GM23338 (cell line): ENCODE results near the gene ATP6V0E2. TPM values are rescaled to one million over a fixed set of nuclear protein-coding genes. Genes with fewer than 3 reads are reported as not detected.

Experiments
- ATAC-seq: fragments of 200-7000 bp; cut with Tn5 transposase; 3 replicates; pipeline ENCODE4 v1.9.1; 2020
- DNase-seq: peaks from one replicate; pipeline ENCODE4 v3.0.0-alpha.2; 2015; ENCODE audit warnings: low spot score
- H2AFZ ChIP-seq: fragments of 200-600 bp; sonication (generic); 2 replicates; pipeline ENCODE4 v1.8.0; 2016; ENCODE audit warnings: antibody characterized with exemption, mild to moderate bottlenecking, moderate library complexity
- H3F3A ChIP-seq: fragments of 200-600 bp; sonication (generic); replicated peaks from 2 replicates; pipeline ENCODE4 v1.8.0; 2017; ENCODE audit warnings: antibody characterized with exemption, mixed run types, low read depth
- H3K27ac ChIP-seq: fragments of 200-600 bp; sonication (generic); 2 replicates; pipeline ENCODE4 v1.6.1; 2016; ENCODE audit warnings: low read depth
- H3K27me3 ChIP-seq: fragments of 200-600 bp; sonication (generic); 2 replicates; pipeline ENCODE4 v1.8.0; 2016; ENCODE audit warnings: mild to moderate bottlenecking, mixed run types, moderate library complexity; ENCODE audit not compliant: insufficient read depth
- H3K36me3 ChIP-seq: fragments of 200-600 bp; sonication (generic); 2 replicates; pipeline ENCODE4 v1.8.0; 2016; ENCODE audit warnings: mild to moderate bottlenecking; ENCODE audit not compliant: insufficient read depth
- H3K4me1 ChIP-seq: fragments of 200-600 bp; sonication (generic); 2 replicates; pipeline ENCODE4 v1.8.0; 2016; ENCODE audit warnings: mild to moderate bottlenecking, moderate library complexity; ENCODE audit not compliant: insufficient read depth
- H3K4me2 ChIP-seq: fragments of 200-600 bp; sonication (generic); 2 replicates; pipeline ENCODE4 v1.7.1; 2017; ENCODE audit warnings: mixed run types
- H3K4me3 ChIP-seq: fragments of 200-600 bp; sonication (generic); 2 replicates; pipeline ENCODE4 v1.6.1; 2016; ENCODE audit warnings: mixed run types
- H3K79me2 ChIP-seq: fragments of 200-600 bp; sonication (generic); replicated peaks from 2 replicates; pipeline ENCODE4 v1.8.0; 2017; ENCODE audit warnings: mild to moderate bottlenecking; ENCODE audit not compliant: insufficient read depth
- H3K9me2 ChIP-seq: fragments of 200-600 bp; sonication (generic); 2 replicates; pipeline ENCODE4 v1.8.0; 2017; ENCODE audit not compliant: insufficient read depth
- H4K20me1 ChIP-seq: fragments of 200-600 bp; sonication (generic); replicated peaks from 2 replicates; pipeline ENCODE4 v1.8.0; 2017; ENCODE audit warnings: mild to moderate bottlenecking; ENCODE audit not compliant: insufficient read depth
- H3K27ac Mint-ChIP-seq: 2 replicates; pipeline ENCODE4 v1.8.0; 2020; ENCODE audit warnings: inconsistent platforms, mild to moderate bottlenecking, moderate library complexity, mixed read lengths
- H3K27me3 Mint-ChIP-seq: 3 replicates; pipeline ENCODE4 v1.8.0; 2022; ENCODE audit warnings: low read depth, mild to moderate bottlenecking, moderate library complexity, mixed read lengths, inconsistent platforms; ENCODE audit not compliant: insufficient read depth, poor library complexity
- H3K36me3 Mint-ChIP-seq: 3 replicates; pipeline ENCODE4 v1.8.0; 2021; ENCODE audit warnings: low read depth, mild to moderate bottlenecking, inconsistent platforms, moderate library complexity, mixed read lengths
- H3K4me1 Mint-ChIP-seq: 3 replicates; pipeline ENCODE4 v1.8.0; 2020; ENCODE audit warnings: mild to moderate bottlenecking, inconsistent platforms, mixed read lengths
- H3K4me3 Mint-ChIP-seq: 3 replicates; pipeline ENCODE4 v1.8.0; 2021; ENCODE audit warnings: moderate library complexity, mild to moderate bottlenecking, inconsistent platforms, mixed read lengths
- H3K9me3 Mint-ChIP-seq: 3 replicates; pipeline ENCODE4 v1.8.0; 2020; ENCODE audit warnings: moderate library complexity, mild to moderate bottlenecking, inconsistent platforms, mixed read lengths
- CREB1 ChIP-seq: fragments of 250-450 bp; sonication (Bioruptor Pico); IDR thresholded peaks from 2 replicates; pipeline ENCODE4 v1.5.0; 2020; ENCODE audit warnings: low read depth, mild to moderate bottlenecking, moderate library complexity
- EZH2 ChIP-seq: fragments of 200-600 bp; sonication (generic); IDR thresholded peaks from one replicate; pipeline ENCODE4 v1.8.0; 2017; ENCODE audit warnings: antibody characterized with exemption, mild to moderate bottlenecking, low read depth; ENCODE audit not compliant: unreplicated experiment
- EZH2phosphoT487 ChIP-seq: fragments of 200-600 bp; sonication (generic); IDR thresholded peaks from one replicate; pipeline ENCODE4 v1.8.1; 2018; ENCODE audit warnings: antibody characterized with exemption; ENCODE audit not compliant: unreplicated experiment
- JUNB ChIP-seq: IDR thresholded peaks from one replicate; pipeline ENCODE4 v1.6.1; 2016; ENCODE audit warnings: antibody characterized with exemption; ENCODE audit not compliant: unreplicated experiment
- NANOG ChIP-seq: IDR thresholded peaks from 2 replicates; pipeline ENCODE4 v1.6.1; 2016; ENCODE audit warnings: antibody characterized with exemption, borderline replicate concordance
- POLR2AphosphoS5 ChIP-seq: IDR thresholded peaks from 2 replicates; pipeline ENCODE4 v1.6.1; 2016; ENCODE audit warnings: antibody characterized with exemption, low read depth
- STAT1 ChIP-seq: IDR thresholded peaks from one replicate; pipeline ENCODE4 v1.6.1; 2016; ENCODE audit warnings: antibody characterized with exemption; ENCODE audit not compliant: unreplicated experiment
- ZNF114 ChIP-seq: fragments of 250-450 bp; sonication (Bioruptor Pico); IDR thresholded peaks from 2 replicates; pipeline ENCODE4 v1.5.0; 2020; ENCODE audit warnings: mild to moderate bottlenecking, moderate library complexity
- ZNF331 ChIP-seq: fragments of 250-450 bp; sonication (Bioruptor Pico); IDR thresholded peaks from 2 replicates; pipeline ENCODE4 v1.5.0; 2020; ENCODE audit warnings: low read depth, mild to moderate bottlenecking, moderate library complexity
- polyA plus RNA-seq: library from polyadenylated mRNA; unstranded; fragments of >200 nt; fragmentation: Nextera tagmentation; extraction: Ambion mirVana; gene quantifications from 2 replicates; pipeline ENCODE4 v1.2.1, GENCODE V29; 2016
- total RNA-seq: library from RNA; depleted of rRNA; stranded (reverse); fragments of >200 nt; shearing (Covaris generic); gene quantifications from 2 replicates; pipeline ENCODE4 v1.2.3, GENCODE V29; 2014
- TF ChIP-seq, protein P1 (sequence below), 2 experiments: fragments of 200-600 bp in 1 of 2; sonication (generic) in 1 of 2; conservative IDR thresholded peaks; 2 replicates each; pipeline versions ENCODE4 v1.5.1 to v1.6.1; 2016 to 2017; ENCODE audit warnings: antibody characterized with exemption in 2 of 2, low read depth in 2 of 2, mild to moderate bottlenecking in 2 of 2, moderate library complexity in 1 of 2
- TF ChIP-seq, protein P2 (sequence below): fragments of 250-450 bp; sonication (Bioruptor Pico); IDR thresholded peaks from 2 replicates; pipeline ENCODE4 v1.5.0; 2020; ENCODE audit warnings: mild to moderate bottlenecking, moderate library complexity
- TF ChIP-seq, protein P3 (sequence below): IDR thresholded peaks from one replicate; pipeline ENCODE4 v1.6.1; 2018; ENCODE audit warnings: antibody characterized with exemption; ENCODE audit not compliant: unreplicated experiment
- TF ChIP-seq, protein P4 (sequence below): IDR thresholded peaks from 2 replicates; pipeline ENCODE4 v1.6.1; 2016; ENCODE audit warnings: antibody characterized with exemption

The ATP6V0E2 gene
- total and polyA plus RNA-seq, 2 experiments from 2014 or later: 15.6 to 34.7 TPM

DNA sequence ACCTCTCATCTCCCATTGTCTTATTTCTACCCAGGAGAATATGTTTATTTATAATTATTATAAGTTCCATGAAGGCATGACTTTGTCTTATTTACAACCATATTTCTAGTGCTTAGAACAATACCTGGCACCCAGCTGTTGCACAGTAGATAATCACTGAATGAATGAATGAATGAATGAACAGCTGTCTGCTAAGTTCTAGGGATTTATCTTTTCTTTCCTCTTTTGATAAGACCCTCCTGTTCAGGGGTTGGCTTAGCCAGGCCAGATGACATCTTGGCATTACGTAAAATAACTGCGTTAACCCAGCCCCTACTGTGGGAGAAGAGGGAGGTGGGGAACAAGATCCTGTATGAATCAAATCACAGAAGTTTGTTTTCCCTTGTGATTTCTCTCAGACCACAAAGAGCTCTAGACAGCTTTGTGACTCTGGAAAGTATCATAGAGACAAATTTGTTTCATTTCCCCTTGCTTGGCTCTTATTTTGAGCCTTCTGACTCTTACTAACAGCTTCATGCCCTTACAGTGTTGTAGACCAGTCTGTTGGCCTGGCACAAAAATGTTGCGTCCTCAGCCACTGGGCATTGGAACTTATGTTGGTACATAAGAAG, 27.2 kb upstream of the ATP6V0E2 start:
- Mint-ChIP-seq H3K9me3 (no peaks in the 10 kb centered on the region), H3K27ac (no peak overlapping the region), H3K4me1 (peaks cover 8% of the 10 kb centered on the region), H3K27me3 (peaks cover 3% of the 10 kb centered on the region), H3K36me3 (no peaks in the 10 kb centered on the region), H3K4me3 (no peak overlapping the region)
- H3K27ac ChIP-seq: no peak overlapping the region
- ATAC-seq: no peak
- no peaks in the 10 kb centered on the region for H3K79me2 ChIP-seq
- no peaks in the 10 kb centered on the region for H3K9me2 ChIP-seq
- H4K20me1 ChIP-seq: peaks cover 1% of the 10 kb centered on the region; the same call in 1 of the 2 replicates
- no peaks in the 10 kb centered on the region for H3K36me3 ChIP-seq
- no peak overlapping the region for H2AFZ ChIP-seq
- no peak for TF ChIP-seq STAT1
- TF ChIP-seq ZNF114 (CRISPR knock-in tag): no peak
- no peak for TF ChIP-seq EZH2phosphoT487
- no peak for TF ChIP-seq NANOG
- TF ChIP-seq, protein P1, sequence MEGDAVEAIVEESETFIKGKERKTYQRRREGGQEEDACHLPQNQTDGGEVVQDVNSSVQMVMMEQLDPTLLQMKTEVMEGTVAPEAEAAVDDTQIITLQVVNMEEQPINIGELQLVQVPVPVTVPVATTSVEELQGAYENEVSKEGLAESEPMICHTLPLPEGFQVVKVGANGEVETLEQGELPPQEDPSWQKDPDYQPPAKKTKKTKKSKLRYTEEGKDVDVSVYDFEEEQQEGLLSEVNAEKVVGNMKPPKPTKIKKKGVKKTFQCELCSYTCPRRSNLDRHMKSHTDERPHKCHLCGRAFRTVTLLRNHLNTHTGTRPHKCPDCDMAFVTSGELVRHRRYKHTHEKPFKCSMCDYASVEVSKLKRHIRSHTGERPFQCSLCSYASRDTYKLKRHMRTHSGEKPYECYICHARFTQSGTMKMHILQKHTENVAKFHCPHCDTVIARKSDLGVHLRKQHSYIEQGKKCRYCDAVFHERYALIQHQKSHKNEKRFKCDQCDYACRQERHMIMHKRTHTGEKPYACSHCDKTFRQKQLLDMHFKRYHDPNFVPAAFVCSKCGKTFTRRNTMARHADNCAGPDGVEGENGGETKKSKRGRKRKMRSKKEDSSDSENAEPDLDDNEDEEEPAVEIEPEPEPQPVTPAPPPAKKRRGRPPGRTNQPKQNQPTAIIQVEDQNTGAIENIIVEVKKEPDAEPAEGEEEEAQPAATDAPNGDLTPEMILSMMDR (conservative IDR thresholded peaks at IDR 0.05; ENCODE audit: low read depth in 2 of 2): no peak
- TF ChIP-seq, protein P2, sequence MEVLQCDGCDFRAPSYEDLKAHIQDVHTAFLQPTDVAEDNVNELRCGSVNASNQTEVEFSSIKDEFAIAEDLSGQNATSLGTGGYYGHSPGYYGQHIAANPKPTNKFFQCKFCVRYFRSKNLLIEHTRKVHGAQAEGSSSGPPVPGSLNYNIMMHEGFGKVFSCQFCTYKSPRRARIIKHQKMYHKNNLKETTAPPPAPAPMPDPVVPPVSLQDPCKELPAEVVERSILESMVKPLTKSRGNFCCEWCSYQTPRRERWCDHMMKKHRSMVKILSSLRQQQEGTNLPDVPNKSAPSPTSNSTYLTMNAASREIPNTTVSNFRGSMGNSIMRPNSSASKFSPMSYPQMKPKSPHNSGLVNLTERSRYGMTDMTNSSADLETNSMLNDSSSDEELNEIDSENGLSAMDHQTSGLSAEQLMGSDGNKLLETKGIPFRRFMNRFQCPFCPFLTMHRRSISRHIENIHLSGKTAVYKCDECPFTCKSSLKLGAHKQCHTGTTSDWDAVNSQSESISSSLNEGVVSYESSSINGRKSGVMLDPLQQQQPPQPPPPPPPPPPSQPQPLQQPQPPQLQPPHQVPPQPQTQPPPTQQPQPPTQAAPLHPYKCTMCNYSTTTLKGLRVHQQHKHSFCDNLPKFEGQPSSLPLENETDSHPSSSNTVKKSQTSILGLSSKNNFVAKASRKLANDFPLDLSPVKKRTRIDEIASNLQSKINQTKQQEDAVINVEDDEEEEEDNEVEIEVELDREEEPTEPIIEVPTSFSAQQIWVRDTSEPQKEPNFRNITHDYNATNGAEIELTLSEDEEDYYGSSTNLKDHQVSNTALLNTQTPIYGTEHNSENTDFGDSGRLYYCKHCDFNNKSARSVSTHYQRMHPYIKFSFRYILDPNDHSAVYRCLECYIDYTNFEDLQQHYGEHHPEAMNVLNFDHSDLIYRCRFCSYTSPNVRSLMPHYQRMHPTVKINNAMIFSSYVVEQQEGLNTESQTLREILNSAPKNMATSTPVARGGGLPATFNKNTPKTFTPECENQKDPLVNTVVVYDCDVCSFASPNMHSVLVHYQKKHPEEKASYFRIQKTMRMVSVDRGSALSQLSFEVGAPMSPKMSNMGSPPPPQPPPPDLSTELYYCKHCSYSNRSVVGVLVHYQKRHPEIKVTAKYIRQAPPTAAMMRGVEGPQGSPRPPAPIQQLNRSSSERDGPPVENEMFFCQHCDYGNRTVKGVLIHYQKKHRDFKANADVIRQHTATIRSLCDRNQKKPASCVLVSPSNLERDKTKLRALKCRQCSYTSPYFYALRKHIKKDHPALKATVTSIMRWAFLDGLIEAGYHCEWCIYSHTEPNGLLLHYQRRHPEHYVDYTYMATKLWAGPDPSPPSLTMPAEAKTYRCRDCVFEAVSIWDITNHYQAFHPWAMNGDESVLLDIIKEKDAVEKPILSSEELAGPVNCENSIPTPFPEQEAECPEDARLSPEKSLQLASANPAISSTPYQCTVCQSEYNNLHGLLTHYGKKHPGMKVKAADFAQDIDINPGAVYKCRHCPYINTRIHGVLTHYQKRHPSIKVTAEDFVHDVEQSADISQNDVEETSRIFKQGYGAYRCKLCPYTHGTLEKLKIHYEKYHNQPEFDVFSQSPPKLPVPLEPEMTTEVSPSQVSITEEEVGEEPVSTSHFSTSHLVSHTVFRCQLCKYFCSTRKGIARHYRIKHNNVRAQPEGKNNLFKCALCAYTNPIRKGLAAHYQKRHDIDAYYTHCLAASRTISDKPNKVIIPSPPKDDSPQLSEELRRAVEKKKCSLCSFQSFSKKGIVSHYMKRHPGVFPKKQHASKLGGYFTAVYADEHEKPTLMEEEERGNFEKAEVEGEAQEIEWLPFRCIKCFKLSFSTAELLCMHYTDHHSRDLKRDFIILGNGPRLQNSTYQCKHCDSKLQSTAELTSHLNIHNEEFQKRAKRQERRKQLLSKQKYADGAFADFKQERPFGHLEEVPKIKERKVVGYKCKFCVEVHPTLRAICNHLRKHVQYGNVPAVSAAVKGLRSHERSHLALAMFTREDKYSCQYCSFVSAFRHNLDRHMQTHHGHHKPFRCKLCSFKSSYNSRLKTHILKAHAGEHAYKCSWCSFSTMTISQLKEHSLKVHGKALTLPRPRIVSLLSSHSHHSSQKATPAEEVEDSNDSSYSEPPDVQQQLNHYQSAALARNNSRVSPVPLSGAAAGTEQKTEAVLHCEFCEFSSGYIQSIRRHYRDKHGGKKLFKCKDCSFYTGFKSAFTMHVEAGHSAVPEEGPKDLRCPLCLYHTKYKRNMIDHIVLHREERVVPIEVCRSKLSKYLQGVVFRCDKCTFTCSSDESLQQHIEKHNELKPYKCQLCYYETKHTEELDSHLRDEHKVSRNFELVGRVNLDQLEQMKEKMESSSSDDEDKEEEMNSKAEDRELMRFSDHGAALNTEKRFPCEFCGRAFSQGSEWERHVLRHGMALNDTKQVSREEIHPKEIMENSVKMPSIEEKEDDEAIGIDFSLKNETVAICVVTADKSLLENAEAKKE: no peak
- TF ChIP-seq, protein P3, sequence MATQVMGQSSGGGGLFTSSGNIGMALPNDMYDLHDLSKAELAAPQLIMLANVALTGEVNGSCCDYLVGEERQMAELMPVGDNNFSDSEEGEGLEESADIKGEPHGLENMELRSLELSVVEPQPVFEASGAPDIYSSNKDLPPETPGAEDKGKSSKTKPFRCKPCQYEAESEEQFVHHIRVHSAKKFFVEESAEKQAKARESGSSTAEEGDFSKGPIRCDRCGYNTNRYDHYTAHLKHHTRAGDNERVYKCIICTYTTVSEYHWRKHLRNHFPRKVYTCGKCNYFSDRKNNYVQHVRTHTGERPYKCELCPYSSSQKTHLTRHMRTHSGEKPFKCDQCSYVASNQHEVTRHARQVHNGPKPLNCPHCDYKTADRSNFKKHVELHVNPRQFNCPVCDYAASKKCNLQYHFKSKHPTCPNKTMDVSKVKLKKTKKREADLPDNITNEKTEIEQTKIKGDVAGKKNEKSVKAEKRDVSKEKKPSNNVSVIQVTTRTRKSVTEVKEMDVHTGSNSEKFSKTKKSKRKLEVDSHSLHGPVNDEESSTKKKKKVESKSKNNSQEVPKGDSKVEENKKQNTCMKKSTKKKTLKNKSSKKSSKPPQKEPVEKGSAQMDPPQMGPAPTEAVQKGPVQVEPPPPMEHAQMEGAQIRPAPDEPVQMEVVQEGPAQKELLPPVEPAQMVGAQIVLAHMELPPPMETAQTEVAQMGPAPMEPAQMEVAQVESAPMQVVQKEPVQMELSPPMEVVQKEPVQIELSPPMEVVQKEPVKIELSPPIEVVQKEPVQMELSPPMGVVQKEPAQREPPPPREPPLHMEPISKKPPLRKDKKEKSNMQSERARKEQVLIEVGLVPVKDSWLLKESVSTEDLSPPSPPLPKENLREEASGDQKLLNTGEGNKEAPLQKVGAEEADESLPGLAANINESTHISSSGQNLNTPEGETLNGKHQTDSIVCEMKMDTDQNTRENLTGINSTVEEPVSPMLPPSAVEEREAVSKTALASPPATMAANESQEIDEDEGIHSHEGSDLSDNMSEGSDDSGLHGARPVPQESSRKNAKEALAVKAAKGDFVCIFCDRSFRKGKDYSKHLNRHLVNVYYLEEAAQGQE: no peak
- TF ChIP-seq, protein P4, sequence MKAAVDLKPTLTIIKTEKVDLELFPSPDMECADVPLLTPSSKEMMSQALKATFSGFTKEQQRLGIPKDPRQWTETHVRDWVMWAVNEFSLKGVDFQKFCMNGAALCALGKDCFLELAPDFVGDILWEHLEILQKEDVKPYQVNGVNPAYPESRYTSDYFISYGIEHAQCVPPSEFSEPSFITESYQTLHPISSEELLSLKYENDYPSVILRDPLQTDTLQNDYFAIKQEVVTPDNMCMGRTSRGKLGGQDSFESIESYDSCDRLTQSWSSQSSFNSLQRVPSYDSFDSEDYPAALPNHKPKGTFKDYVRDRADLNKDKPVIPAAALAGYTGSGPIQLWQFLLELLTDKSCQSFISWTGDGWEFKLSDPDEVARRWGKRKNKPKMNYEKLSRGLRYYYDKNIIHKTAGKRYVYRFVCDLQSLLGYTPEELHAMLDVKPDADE: no peak
- no peak for TF ChIP-seq ZNF331 (CRISPR knock-in tag)
- TF ChIP-seq EZH2: no peak
- no peak for TF ChIP-seq POLR2AphosphoS5
- TF ChIP-seq CREB1 (CRISPR knock-in tag): no peak
- TF ChIP-seq JUNB: no peak
- peaks cover 8% of the 10 kb centered on the region; the same call in 1 of the 2 replicates for H3K27me3 ChIP-seq
- no peak for DNase-seq
- no peaks in the 10 kb centered on the region for H3K4me1 ChIP-seq
- H3K4me2 ChIP-seq: no peak overlapping the region
- no peak overlapping the region for H3K4me3 ChIP-seq
- no peaks in the 10 kb centered on the region for H3F3A ChIP-seq
